Type B pancreatic cell (in vitro differentiated cells): Measurements from ENCODE around the gene DOK1. TPM values are rescaled to one million over a fixed set of nuclear protein-coding genes. Genes with fewer than 3 reads are reported as not detected.

Source experiments
- DNase-seq: peaks from one replicate; pipeline ENCODE4 v3.0.0; 2021; ENCODE audit warnings: mixed read lengths; ENCODE audit not compliant: unreplicated experiment; ENCODE audit errors: extremely low spot score
- H3K27ac Mint-ChIP-seq: 2 replicates; pipeline ENCODE4 v1.8.0; 2021; ENCODE audit warnings: mild to moderate bottlenecking, mixed read lengths
- H3K27me3 Mint-ChIP-seq: 2 replicates; pipeline ENCODE4 v1.8.0; 2021; ENCODE audit warnings: mixed read lengths
- H3K36me3 Mint-ChIP-seq: 2 replicates; pipeline ENCODE4 v1.8.0; 2021; ENCODE audit warnings: mixed read lengths
- H3K4me1 Mint-ChIP-seq: one replicate; pipeline ENCODE4 v1.8.0; 2021; ENCODE audit warnings: mixed read lengths; ENCODE audit not compliant: unreplicated experiment
- H3K4me3 Mint-ChIP-seq: 2 replicates; pipeline ENCODE4 v1.8.0; 2021; ENCODE audit warnings: mild to moderate bottlenecking, mixed read lengths
- H3K9me3 Mint-ChIP-seq: 2 replicates; pipeline ENCODE4 v1.8.0; 2021; ENCODE audit warnings: mixed read lengths
- total RNA-seq: library from RNA; stranded (reverse); gene quantifications from 2 replicates; pipeline ENCODE4 v1.2.1, GENCODE V29; 2021; ENCODE audit warnings: low replicate concordance
- TF ChIP-seq, protein P1 (sequence below): fragments of 200-600 bp; sonication (generic); conservative IDR thresholded peaks from 2 replicates; pipeline ENCODE4 v1.5.0; 2021; ENCODE audit warnings: antibody characterized with exemption, mild to moderate bottlenecking

DOK1 gene
- total RNA-seq, 1 donor from 2014 or later: 9.9 TPM

DNA sequence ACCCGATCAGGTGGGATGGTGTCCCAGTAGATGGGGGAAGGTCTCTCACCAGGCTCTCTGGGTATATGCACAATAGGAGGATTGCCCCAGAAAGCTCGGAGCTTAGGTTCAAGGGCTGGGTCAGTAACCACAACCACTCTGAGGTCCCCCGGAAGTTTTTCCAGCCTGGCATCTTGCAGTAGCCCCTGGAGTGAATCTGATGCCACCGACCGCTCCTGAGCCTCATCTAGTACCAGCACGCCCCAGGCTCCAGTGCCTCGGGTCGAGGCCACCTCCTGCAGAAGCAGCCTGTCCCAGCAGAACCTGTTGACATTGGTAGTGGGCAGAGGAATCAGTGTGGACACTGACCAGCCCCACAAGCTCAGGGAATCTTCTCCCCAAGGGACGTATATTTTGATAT, 30.5 kb upstream of the DOK1 start:
- H3K27me3 Mint-ChIP-seq: peaks cover 47% of the 10 kb centered on the region

DNA sequence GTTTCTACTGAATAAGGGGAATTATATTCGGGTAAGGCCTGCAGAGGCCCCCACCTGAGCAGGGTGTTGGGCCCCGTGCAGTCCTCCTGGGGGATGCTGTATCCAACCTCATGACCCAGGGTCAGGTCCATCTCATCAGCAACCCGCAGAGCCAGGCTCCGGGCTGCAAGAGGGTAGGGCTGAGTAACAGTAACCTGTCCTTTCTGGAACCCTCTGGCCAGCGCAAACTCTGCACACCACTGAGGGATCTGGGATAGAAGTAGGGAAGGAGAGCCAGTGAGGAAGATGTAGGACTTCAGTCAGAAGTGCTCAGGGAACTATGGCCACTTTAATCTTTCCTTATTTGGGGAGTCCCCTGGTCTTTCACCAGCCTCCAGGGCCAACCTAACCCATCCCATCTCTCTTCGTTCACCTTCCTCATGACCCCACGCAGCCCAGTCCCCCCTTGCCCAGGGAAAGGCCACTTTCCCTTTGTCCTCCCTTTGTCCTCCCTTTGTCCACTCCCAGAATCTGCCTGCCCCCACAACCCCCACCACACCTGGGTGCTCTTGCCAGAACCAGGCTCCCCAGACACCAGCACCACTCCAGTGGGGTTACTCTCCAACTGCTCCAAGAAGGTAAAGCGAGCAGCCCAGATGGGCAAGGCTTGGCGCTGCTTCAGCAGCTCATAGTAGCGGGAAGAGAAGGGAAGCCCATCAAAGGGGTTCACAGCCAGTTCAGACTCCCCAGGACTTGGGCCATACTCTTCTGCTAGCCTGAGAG, 29.4 kb upstream of the DOK1 start:
- H3K4me3 Mint-ChIP-seq: no peak overlapping the region
- H3K4me1 Mint-ChIP-seq: peaks cover 14% of the 10 kb centered on the region
- DNase-seq: no peak
- peaks cover 13% of the 10 kb centered on the region for H3K36me3 Mint-ChIP-seq
- no peak overlapping the region for H3K27ac Mint-ChIP-seq
- H3K27me3 Mint-ChIP-seq: peaks cover 36% of the 10 kb centered on the region
- H3K9me3 Mint-ChIP-seq: no peaks in the 10 kb centered on the region
- TF ChIP-seq, protein P1, sequence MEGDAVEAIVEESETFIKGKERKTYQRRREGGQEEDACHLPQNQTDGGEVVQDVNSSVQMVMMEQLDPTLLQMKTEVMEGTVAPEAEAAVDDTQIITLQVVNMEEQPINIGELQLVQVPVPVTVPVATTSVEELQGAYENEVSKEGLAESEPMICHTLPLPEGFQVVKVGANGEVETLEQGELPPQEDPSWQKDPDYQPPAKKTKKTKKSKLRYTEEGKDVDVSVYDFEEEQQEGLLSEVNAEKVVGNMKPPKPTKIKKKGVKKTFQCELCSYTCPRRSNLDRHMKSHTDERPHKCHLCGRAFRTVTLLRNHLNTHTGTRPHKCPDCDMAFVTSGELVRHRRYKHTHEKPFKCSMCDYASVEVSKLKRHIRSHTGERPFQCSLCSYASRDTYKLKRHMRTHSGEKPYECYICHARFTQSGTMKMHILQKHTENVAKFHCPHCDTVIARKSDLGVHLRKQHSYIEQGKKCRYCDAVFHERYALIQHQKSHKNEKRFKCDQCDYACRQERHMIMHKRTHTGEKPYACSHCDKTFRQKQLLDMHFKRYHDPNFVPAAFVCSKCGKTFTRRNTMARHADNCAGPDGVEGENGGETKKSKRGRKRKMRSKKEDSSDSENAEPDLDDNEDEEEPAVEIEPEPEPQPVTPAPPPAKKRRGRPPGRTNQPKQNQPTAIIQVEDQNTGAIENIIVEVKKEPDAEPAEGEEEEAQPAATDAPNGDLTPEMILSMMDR: no peak

More for the DNA sequence above, 30.5 kb upstream of the DOK1 start:
- Mint-ChIP-seq H3K4me1 (peaks cover 14% of the 10 kb centered on the region), H3K36me3 (peaks cover 13% of the 10 kb centered on the region), H3K27ac (no peak overlapping the region), H3K9me3 (no peaks in the 10 kb centered on the region), H3K4me3 (no peak overlapping the region)
- TF ChIP-seq, protein P1: no peak
- DNase-seq: no peak

DNA sequence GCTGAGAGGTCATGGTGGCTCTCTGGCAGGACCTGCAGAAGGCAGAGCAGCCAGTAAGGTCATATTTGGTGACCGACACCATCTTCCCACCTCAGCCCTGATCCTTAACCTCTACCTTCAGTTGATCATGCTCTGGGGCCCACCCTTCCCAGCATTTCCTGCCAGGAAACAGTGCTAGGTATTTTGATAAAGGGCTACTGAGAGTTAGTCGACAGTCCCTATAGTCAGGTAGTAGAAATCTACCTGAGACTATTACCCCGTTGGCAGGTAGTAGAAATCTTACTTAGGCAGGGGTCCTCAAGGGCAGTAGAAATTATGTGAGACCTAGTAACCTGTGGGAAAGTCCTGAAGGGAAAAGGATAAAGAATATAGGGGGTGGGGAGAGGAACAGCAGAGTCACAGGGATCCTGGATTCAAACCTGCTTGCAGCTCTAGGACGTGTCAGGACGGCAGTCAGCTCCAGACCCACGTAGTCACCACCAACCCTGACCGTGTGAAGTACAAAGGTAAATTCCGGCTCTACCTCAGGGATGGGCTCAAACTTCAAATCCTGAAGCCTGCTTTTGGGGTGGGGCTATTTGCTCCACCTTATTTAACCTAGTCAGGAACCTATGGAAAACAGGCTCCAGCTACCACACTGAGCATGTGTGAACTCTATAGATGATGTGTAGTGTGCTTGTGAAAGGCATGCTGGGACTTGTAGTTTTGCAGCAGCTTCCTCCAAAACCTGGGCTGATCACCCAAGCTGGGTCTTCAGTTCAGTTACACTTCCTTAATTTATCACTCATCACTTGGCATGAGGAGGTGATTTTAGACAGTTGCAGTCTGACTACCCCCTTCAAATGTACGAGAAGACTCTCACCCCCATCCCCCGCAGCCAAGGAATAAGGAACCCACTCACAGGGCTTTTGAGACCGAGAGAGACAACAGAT, 28.5 kb upstream of the DOK1 start, which contains the start of gene DQX1:
Gene DQX1 (minus strand): TSS at position 515 of the 932 bp plus-strand sequence. CDS start 502 bp downstream, at position 13.
- Mint-ChIP-seq H3K4me1 (peaks cover 19% of the 10 kb centered on the region), H3K27me3 (peaks cover 28% of the 10 kb centered on the region), H3K27ac (peak within 1 kb of the TSS; percentile 75), H3K4me3 (peak within 1 kb of the TSS; percentile 83), H3K9me3 (no peaks in the 10 kb centered on the region), H3K36me3 (peaks cover 13% of the 10 kb centered on the region)
- DNase-seq: no peak
- TF ChIP-seq, protein P1: no peak

DNA sequence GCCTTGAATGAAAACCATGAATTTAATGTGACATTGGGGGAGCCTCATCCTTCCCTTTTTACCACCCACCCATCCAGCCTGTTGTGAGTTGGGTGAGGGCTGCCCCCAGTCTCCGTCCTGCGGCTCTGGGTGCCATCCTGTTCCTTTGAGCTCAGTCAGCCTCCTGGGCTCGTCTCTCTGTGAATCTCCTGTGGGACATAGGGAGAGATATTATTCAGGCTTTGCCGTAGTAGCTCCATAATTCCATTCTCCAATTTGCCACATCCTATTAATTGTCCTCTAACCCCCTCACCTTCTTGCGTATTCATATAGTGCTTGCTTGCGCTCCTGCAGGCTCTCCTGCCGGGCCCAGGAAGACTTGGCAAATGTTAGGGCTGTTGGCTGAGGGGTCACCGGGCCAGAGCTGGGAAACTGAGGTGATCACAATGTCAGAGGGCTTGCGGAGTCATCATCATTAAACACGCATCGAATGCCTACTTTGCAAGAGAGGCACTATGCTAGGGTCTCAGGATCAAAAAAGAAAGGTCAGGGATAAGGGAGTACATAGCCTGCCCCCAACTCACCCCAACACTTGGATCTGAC, 27.8 kb upstream of the DOK1 start:
- peaks cover 25% of the 10 kb centered on the region for H3K4me1 Mint-ChIP-seq
- peaks cover 20% of the 10 kb centered on the region for H3K27me3 Mint-ChIP-seq
- H3K36me3 Mint-ChIP-seq: peaks cover 13% of the 10 kb centered on the region
- peak overlapping the region; percentile 75 for H3K27ac Mint-ChIP-seq
- H3K9me3 Mint-ChIP-seq: no peaks in the 10 kb centered on the region
- no peak for DNase-seq
- H3K4me3 Mint-ChIP-seq: peak overlapping the region; percentile 83
- TF ChIP-seq, protein P1: no peak

DNA sequence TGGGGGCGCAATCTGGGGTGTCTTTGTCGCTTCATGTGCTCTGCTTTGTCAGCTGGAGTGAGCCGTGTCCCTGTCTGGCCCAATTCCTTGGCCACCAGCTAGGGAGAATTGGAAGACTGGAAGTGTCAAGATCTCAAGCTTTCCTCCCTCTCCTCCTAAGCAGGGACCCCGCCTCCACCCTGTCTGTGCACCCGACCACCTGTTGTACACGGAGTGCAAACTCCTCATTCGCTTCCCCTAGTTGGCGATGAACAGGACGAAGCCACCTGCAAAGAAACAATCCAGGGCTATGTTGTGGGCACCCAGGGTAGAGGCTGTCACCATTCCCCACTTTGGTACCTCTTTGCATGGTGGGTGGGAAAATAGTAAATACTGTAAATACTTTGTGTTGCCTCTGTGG, 26.8 kb upstream of the DOK1 start:
- H3K36me3 Mint-ChIP-seq: peaks cover 17% of the 10 kb centered on the region

More for the DNA sequence above, 26.8 kb upstream of the DOK1 start:
- Mint-ChIP-seq H3K4me3 (peak overlapping the region; percentile 98), H3K27me3 (peaks cover 10% of the 10 kb centered on the region), H3K4me1 (peaks cover 29% of the 10 kb centered on the region), H3K27ac (peak overlapping the region; percentile 55), H3K9me3 (no peaks in the 10 kb centered on the region)
- DNase-seq: no peak
- TF ChIP-seq, protein P1: no peak
